Lower leg skin (tissue), 4 donors: ENCODE results near the gene GNAL. TPM values are rescaled to one million over a fixed set of nuclear protein-coding genes. Genes with fewer than 3 reads are reported as not detected.
"Not testable (repeated sequence)": the region's sequence is repeated elsewhere in the genome, so short reads cannot be mapped to it uniquely, and the experiment has no call there.

ENCODE experiments used
- DNase-seq, 2 donors: peaks; one replicate each; pipeline ENCODE4 v3.0.0-alpha.2; 2019; ENCODE audit warnings: low spot score in 2 of 2
- H3K4me3 ChIP-seq: fragments of 200-600 bp; sonication (generic); 2 replicates; pipeline ENCODE4 v1.5.1; 2017; ENCODE audit warnings: mild to moderate bottlenecking, low read depth; ENCODE audit not compliant: poor library complexity, severe bottlenecking
- CTCF ChIP-seq, 3 donors: fragments of 450-650 bp; IDR thresholded peaks; one replicate each; pipeline ENCODE4 v1.5.1; 2016; ENCODE audit warnings: antibody characterized with exemption in 3 of 3, mild to moderate bottlenecking in 3 of 3, moderate library complexity in 2 of 3
- POLR2A ChIP-seq, 2 donors: fragments of 450-650 bp; IDR thresholded peaks; one replicate each; pipeline ENCODE4 v1.6.1; 2016 to 2017; ENCODE audit warnings: antibody characterized with exemption in 2 of 2, mild to moderate bottlenecking in 1 of 2, moderate library complexity in 1 of 2
- WGBS, 2 donors: methylation state at CpG; one replicate each; pipeline ENCODE4 v1.1.5; 2018; 5-methylcytosine and 5-hydroxymethylcytosine counted together
- intact Hi-C: fragments of 100-400 bp; cut with DNase I; formaldehyde crosslinking; loops from one replicate; pipeline ENCODE4 v1.15.0; 2023; ENCODE audit warnings: low total_unique reads
- total RNA-seq, 4 donors: library from RNA; depleted of rRNA; stranded (reverse); fragments of >200 nt; gene quantifications; one replicate each; pipeline ENCODE4 v1.1.0, GENCODE V29; 2016

Gene GNAL
- total RNA-seq, 4 donors from 2014 or later: 12.3 to 15.9 (median 14.5) TPM

- DNase-seq: no peak
- peak overlapping the region; percentile 92 for H3K4me3 ChIP-seq
- WGBS, 2 donors: 2 to 6% methylated on average over 13 of the region's 13 CpGs
- intact Hi-C loops: no loop called here
- TF ChIP-seq CTCF (IDR thresholded peaks at IDR 0.05): no peak
- no peak for TF ChIP-seq POLR2A (IDR thresholded peaks at IDR 0.05)
These were observed 220.0 kb downstream of the GNAL start for GRCh38 chr18:11909061-11909455.

- TF ChIP-seq POLR2A (IDR thresholded peaks at IDR 0.05) (no peak), CTCF (IDR thresholded peaks at IDR 0.05) (no peak)
- no peak for DNase-seq
- WGBS, 2 donors: 13 to 21% methylated on average over 2 of the region's 2 CpGs
- no peak overlapping the region for H3K4me3 ChIP-seq
- intact Hi-C loops: no loop called here
These were observed 220.5 kb downstream of the GNAL start for GRCh38 chr18:11909591-11910026.

GRCh38 chr18:11916880-11917279, 227.8 kb downstream of the GNAL start:
- intact Hi-C loops, H3K4me3 ChIP-seq, DNase-seq: not testable (repeated sequence)
- 70 to 75% methylated on average over 4 of the region's 4 CpGs for WGBS, 2 donors

- intact Hi-C loops, H3K4me3 ChIP-seq, DNase-seq: not testable (repeated sequence)
- WGBS, 2 donors: 66 to 67% methylated on average over 5 of the region's 5 CpGs
These were observed 230.5 kb downstream of the GNAL start for GRCh38 chr18:11919522-11919921.

- DNase-seq: no peak
- TF ChIP-seq CTCF (IDR thresholded peaks at IDR 0.05) (no peak), POLR2A (IDR thresholded peaks at IDR 0.05) (no peak)
- intact Hi-C loops: no loop called here
- no peak overlapping the region for H3K4me3 ChIP-seq
- WGBS, 2 donors: 67 to 94% methylated on average over 3 of the region's 3 CpGs
These were observed 234.4 kb downstream of the GNAL start for GRCh38 chr18:11923450-11923849.

- H3K4me3 ChIP-seq: no peak overlapping the region
- TF ChIP-seq POLR2A (IDR thresholded peaks at IDR 0.05): no peak
- no peak for TF ChIP-seq CTCF (IDR thresholded peaks at IDR 0.05)
- 75 to 77% methylated on average over 12 of the region's 12 CpGs for WGBS, 2 donors
- intact Hi-C loops: loop anchor here (5.0 kb wide), 1 partner anchor 341 kb away; no protein-coding TSS in a partner anchor
- DNase-seq: no peak
These were observed 236.9 kb downstream of the GNAL start for GRCh38 chr18:11925800-11926481.

GRCh38 chr18:11927497-11927896, 238.4 kb downstream of the GNAL start:
- no peak overlapping the region for H3K4me3 ChIP-seq
- 0 to 52% methylated on average over 1 of the region's 1 CpG for WGBS, 2 donors
- no peak for DNase-seq
- TF ChIP-seq POLR2A (IDR thresholded peaks at IDR 0.05) (no peak), CTCF (IDR thresholded peaks at IDR 0.05) (no peak)
- intact Hi-C loops: loop anchor here (5.0 kb wide), 1 partner anchor 340 kb away; no protein-coding TSS in a partner anchor
